SK-N-SH (cell line): ENCODE data around the gene TMEM176B. TPM values are rescaled to one million over a fixed set of nuclear protein-coding genes. Genes with fewer than 3 reads are reported as not detected.

Experiments used
- CTCF ChIA-PET: fragments of 300-600, 350-600 bp; formaldehyde crosslinking; extraction: SDS; loops from one replicate; lab custom pipeline; 2021; lab: Yijun Ruan, JAX
- POLR2A ChIA-PET: fragments of 350-600 bp; sonication (Branson Sonifier 250); formaldehyde crosslinking; extraction: SDS; loops from one replicate; lab custom pipeline; 2020; ENCODE audit warnings: antibody characterized with exemption, inconsistent platforms; lab: Yijun Ruan, JAX
- DNase-seq: peaks from one replicate; pipeline ENCODE4 v3.0.0; 2012
- H2AFZ ChIP-seq: fragments of 200-600 bp; sonication (generic); 2 replicates; pipeline ENCODE4 v1.8.1; 2016; ENCODE audit warnings: antibody characterized with exemption, mild to moderate bottlenecking, low read depth
- H3F3A ChIP-seq: fragments of 200-600 bp; sonication (generic); replicated peaks from 2 replicates; pipeline ENCODE3; 2016; ENCODE audit warnings: antibody characterized with exemption, mild to moderate bottlenecking; ENCODE audit not compliant: insufficient read depth
- H3K27ac ChIP-seq, 2 experiments: fragments of 200-500 bp in 1 of 2; fragments of 200-600 bp in 1 of 2; sonication (Bioruptor generic) in 1 of 2; sonication (generic), shearing (Covaris generic) in 1 of 2; 2 replicates each; pipeline versions ENCODE4 v1.5.1 to v1.6.1; 2014 to 2016; ENCODE audit warnings: low read depth in 2 of 2, inconsistent platforms in 1 of 2, low read length in 1 of 2, mild to moderate bottlenecking in 1 of 2, mixed read lengths in 1 of 2
- H3K27me3 ChIP-seq: fragments of 200-600 bp; sonication (generic), shearing (Covaris generic); 2 replicates; pipeline ENCODE4 v1.6.1; 2016; ENCODE audit warnings: mixed run types; ENCODE audit not compliant: insufficient read depth
- H3K36me3 ChIP-seq, 2 experiments: fragments of 200-500 bp in 1 of 2; fragments of 200-600 bp in 1 of 2; sonication (Bioruptor generic) in 1 of 2; sonication (generic) in 1 of 2; replicated peaks in 1 of 2; 2 replicates each; pipeline versions ENCODE3 to v1.5.1; 2014 to 2016; ENCODE audit warnings: low read length in 1 of 2, mild to moderate bottlenecking in 1 of 2; ENCODE audit not compliant: insufficient read depth in 2 of 2, control insufficient read depth in 1 of 2
- H3K4me1 ChIP-seq, 2 experiments: fragments of 200-500 bp in 1 of 2; fragments of 200-600 bp in 1 of 2; sonication (Bioruptor generic) in 1 of 2; sonication (generic), shearing (Covaris generic) in 1 of 2; 2 replicates each; pipeline versions ENCODE4 v1.5.1 to v1.6.1; 2014 to 2016; ENCODE audit warnings: low read depth in 1 of 2, low read length in 1 of 2, mixed run types in 1 of 2; ENCODE audit not compliant: insufficient read depth in 2 of 2, control insufficient read depth in 1 of 2
- H3K4me2 ChIP-seq: fragments of 200-600 bp; sonication (generic), shearing (Covaris generic); 2 replicates; pipeline ENCODE4 v1.6.1; 2017; ENCODE audit warnings: mixed run types
- H3K4me3 ChIP-seq, 2 experiments: fragments of 200-500 bp in 1 of 2; fragments of 200-600 bp in 1 of 2; sonication (Bioruptor generic) in 1 of 2; sonication (generic), shearing (Covaris generic) in 1 of 2; 2 replicates each; pipeline versions ENCODE4 v1.5.1 to v1.8.1; 2014 to 2016; ENCODE audit warnings: low read depth in 2 of 2, inconsistent platforms in 1 of 2, low read length in 1 of 2, mild to moderate bottlenecking in 1 of 2, mixed read lengths in 1 of 2, moderate library complexity in 1 of 2
- H3K79me2 ChIP-seq: fragments of 200-600 bp; sonication (generic); 2 replicates; pipeline ENCODE4 v1.8.1; 2017; ENCODE audit warnings: mild to moderate bottlenecking; ENCODE audit not compliant: insufficient read depth
- H3K9ac ChIP-seq: fragments of 200-600 bp; sonication (generic); 2 replicates; pipeline ENCODE4 v1.6.1; 2017; ENCODE audit warnings: mixed run types
- H3K9me2 ChIP-seq: fragments of 200-600 bp; sonication (generic); 2 replicates; pipeline ENCODE4 v1.6.1; 2017; ENCODE audit warnings: mixed run types
- H3K9me3 ChIP-seq: fragments of 200-600 bp; sonication (generic); 2 replicates; pipeline ENCODE4 v1.6.1; 2017; ENCODE audit warnings: mixed run types, mild to moderate bottlenecking, moderate library complexity
- H4K20me1 ChIP-seq: fragments of 200-600 bp; sonication (generic); 2 replicates; pipeline ENCODE4 v1.6.1; 2017; ENCODE audit warnings: mild to moderate bottlenecking, mixed run types; ENCODE audit not compliant: insufficient read depth
- CHD2 ChIP-seq: fragments of 150-350 bp; IDR thresholded peaks from 2 replicates; pipeline ENCODE4 v1.6.1; 2018; ENCODE audit warnings: low read length; ENCODE audit not compliant: partially characterized antibody
- CTCF ChIP-seq: fragments of 200-600 bp; sonication (generic); IDR thresholded peaks from 2 replicates; pipeline ENCODE4 v1.6.1; 2017; ENCODE audit warnings: antibody characterized with exemption, mild to moderate bottlenecking, moderate library complexity
- EP300 ChIP-seq, 2 experiments: IDR thresholded peaks; 2 replicates each; pipeline versions ENCODE4 v1.4.0 to v1.6.1; 2012; ENCODE audit warnings: borderline replicate concordance in 1 of 2, low read depth in 1 of 2, low read length in 1 of 2
- EZH2phosphoT487 ChIP-seq: fragments of 200-600 bp; sonication (generic); IDR thresholded peaks from 2 replicates; pipeline ENCODE4 v1.6.1; 2017; ENCODE audit warnings: low read depth, mixed run types, mild to moderate bottlenecking, antibody characterized with exemption, moderate library complexity, borderline replicate concordance
- FOSL2 ChIP-seq: IDR thresholded peaks from 2 replicates; pipeline ENCODE4 v1.4.0; 2012; ENCODE audit warnings: low read depth, mild to moderate bottlenecking, moderate library complexity, borderline replicate concordance
- FOXJ3 ChIP-seq: sonication (generic); formaldehyde crosslinking; IDR thresholded peaks from 2 replicates; pipeline ENCODE4 v1.5.1; 2020; ENCODE audit warnings: mild to moderate bottlenecking, missing genetic modification reagents
- FOXM1 ChIP-seq: IDR thresholded peaks from 2 replicates; pipeline ENCODE4 v1.4.0; 2012; ENCODE audit warnings: low read depth, mild to moderate bottlenecking
- GABPA ChIP-seq: IDR thresholded peaks from 2 replicates; pipeline ENCODE4 v1.4.0; 2012; ENCODE audit warnings: low read depth, mild to moderate bottlenecking
- IRF3 ChIP-seq: fragments of 150-350 bp; IDR thresholded peaks from 2 replicates; pipeline ENCODE4 v1.6.1; 2016; ENCODE audit warnings: mild to moderate bottlenecking, low read depth, low read length
- JUND ChIP-seq: IDR thresholded peaks from 2 replicates; pipeline ENCODE4 v1.4.0; 2012
- MXI1 ChIP-seq: IDR thresholded peaks from 2 replicates; pipeline ENCODE4 v1.6.1; 2012; ENCODE audit warnings: mild to moderate bottlenecking, low read depth, low read length, improper control_type of control experiment
- PBX3 ChIP-seq: IDR thresholded peaks from 2 replicates; pipeline ENCODE4; 2012
- RAD21 ChIP-seq: IDR thresholded peaks from 2 replicates; pipeline ENCODE4 v1.6.1; 2012; ENCODE audit warnings: mild to moderate bottlenecking, low read length
- RCOR1 ChIP-seq: fragments of 150-350 bp; IDR thresholded peaks from 2 replicates; pipeline ENCODE4 v1.6.1; 2017; ENCODE audit warnings: antibody characterized with exemption, low read length
- RXRA ChIP-seq: IDR thresholded peaks from 2 replicates; pipeline ENCODE4 v1.4.0; 2012; ENCODE audit warnings: low read depth, mild to moderate bottlenecking, borderline replicate concordance
- SIN3A ChIP-seq: IDR thresholded peaks from 2 replicates; pipeline ENCODE4 v1.6.1; 2012; ENCODE audit warnings: low read depth, mild to moderate bottlenecking, low read length, moderate library complexity, borderline replicate concordance
- SMC3 ChIP-seq: IDR thresholded peaks from 2 replicates; pipeline ENCODE4 v1.6.1; 2012; ENCODE audit warnings: low read depth, low read length, improper control_type of control experiment
- USF2 ChIP-seq: fragments of 150-350 bp; IDR thresholded peaks from 2 replicates; pipeline ENCODE4 v1.6.1; 2017; ENCODE audit warnings: antibody characterized with exemption, low read length, low read depth, borderline replicate concordance
- ZBTB33 ChIP-seq: IDR thresholded peaks from 2 replicates; pipeline ENCODE4 v1.4.0; 2012; ENCODE audit warnings: low read depth, borderline replicate concordance
- WGBS: methylation state at CpG from one replicate; pipeline ENCODE4 v1.1.6; 2017; ENCODE audit warnings: low lambda C conversion rate; 5-methylcytosine and 5-hydroxymethylcytosine counted together
- polyA plus RNA-seq, 3 experiments: library from polyadenylated mRNA; depleted of rRNA; stranded (reverse); fragments of >200 nt; gene quantifications; 2 replicates each; pipeline ENCODE4 v1.2.3, GENCODE V29; 2012

TMEM176B gene
- polyA plus RNA-seq, 1 of the 3 experiments (the other 2 are of a cell fraction), result not detected

GRCh38 chr7:150801242-150801945 lies 1.2 kb upstream of the TMEM176B start:
- H3K36me3 ChIP-seq, result no peaks in the 10 kb centered on the region
- H3K4me3 ChIP-seq, result no peak overlapping the region
- no peaks in the 10 kb centered on the region for H3K79me2 ChIP-seq
- H3K9ac ChIP-seq, result no peak overlapping the region
- 59% methylated on average over 24 of the region's 26 CpGs for WGBS
- no peak overlapping the region for H3K4me2 ChIP-seq
- no peaks in the 10 kb centered on the region for H4K20me1 ChIP-seq
- no peak overlapping the region for H2AFZ ChIP-seq
- CTCF ChIA-PET, result no interaction called here
- no peak for TF ChIP-seq RCOR1
- no peak for TF ChIP-seq CTCF
- no peak for TF ChIP-seq FOSL2
- no peak for TF ChIP-seq FOXJ3 (CRISPR knock-in tag)
- TF ChIP-seq SMC3, result no peak
- no peak for TF ChIP-seq ZBTB33
- TF ChIP-seq FOXM1, result no peak
- TF ChIP-seq PBX3, result no peak
- no peak for TF ChIP-seq EZH2phosphoT487
- no peak for TF ChIP-seq USF2
- TF ChIP-seq RXRA, result no peak
- no peak for TF ChIP-seq CHD2
- no peak for TF ChIP-seq JUND
- no peak for TF ChIP-seq RAD21
- TF ChIP-seq IRF3, result no peak
- TF ChIP-seq SIN3A, result no peak
- no peak for TF ChIP-seq GABPA
- no peak for TF ChIP-seq EP300 (IDR thresholded peaks at IDR 0.05; ENCODE audit: borderline replicate concordance in 1 of 2, low read depth in 1 of 2, low read length in 1 of 2)
- no peak for TF ChIP-seq MXI1
- H3K9me2 ChIP-seq, result no peaks in the 10 kb centered on the region
- H3F3A ChIP-seq, result no peaks in the 10 kb centered on the region
- H3K4me1 ChIP-seq, result peaks cover 0 to 7% of the 10 kb centered on the region in 2 experiments; a peak in 2 of 4 replicates
- H3K27me3 ChIP-seq, result no peaks in the 10 kb centered on the region
- H3K9me3 ChIP-seq, result 0 out of 2 replicates have a peak, but pooled peaks cover under 1% of the 10 kb centered on the region
- POLR2A ChIA-PET, result no interaction called here
- no peak overlapping the region for H3K27ac ChIP-seq
- DNase-seq, result no peak
